Activated CD4-positive, alpha-beta T cell treated with anti-CD3 and anti-CD28 coated beads for 4 hours (primary cell): ENCODE results near the gene SYTL1.

Experiments used
- DNase-seq, 2 donors: peaks; one replicate each; pipeline ENCODE4 v3.0.0-alpha.2; 2020

The SYTL1 gene

DNA sequence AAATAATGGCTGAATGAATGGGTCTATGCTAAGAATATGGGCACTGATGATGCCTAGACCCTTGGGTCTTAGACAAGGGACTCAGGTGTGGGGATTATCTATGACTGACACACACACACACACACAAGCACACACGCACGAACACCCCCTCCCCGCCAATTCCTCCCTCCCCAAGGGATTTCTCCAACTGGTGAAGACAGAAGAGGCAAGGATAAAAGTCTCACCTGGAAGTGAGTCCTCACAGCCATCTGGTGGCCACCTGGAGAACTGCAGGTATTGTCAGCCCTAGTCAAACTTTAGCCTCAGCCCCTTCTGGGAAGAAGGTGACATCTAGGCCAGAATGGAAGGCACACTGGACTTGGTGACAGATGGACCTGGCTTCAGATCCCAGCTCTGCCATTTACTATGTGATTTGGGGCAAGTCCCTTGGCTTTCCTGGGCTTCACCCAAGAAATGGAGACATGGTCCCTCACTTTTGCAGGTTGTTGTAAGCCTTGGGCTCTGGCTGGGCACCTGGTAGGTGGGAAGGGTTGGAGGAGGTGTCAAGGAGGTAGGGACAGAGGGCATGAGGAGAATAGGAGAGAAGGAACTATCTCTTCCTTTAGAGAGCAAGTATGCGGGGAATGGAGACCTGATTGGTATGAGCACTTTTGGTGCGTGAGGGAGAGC, 46.6 kb downstream of the SYTL1 start:
- DNase-seq: peak; percentile 69 to 78

DNA sequence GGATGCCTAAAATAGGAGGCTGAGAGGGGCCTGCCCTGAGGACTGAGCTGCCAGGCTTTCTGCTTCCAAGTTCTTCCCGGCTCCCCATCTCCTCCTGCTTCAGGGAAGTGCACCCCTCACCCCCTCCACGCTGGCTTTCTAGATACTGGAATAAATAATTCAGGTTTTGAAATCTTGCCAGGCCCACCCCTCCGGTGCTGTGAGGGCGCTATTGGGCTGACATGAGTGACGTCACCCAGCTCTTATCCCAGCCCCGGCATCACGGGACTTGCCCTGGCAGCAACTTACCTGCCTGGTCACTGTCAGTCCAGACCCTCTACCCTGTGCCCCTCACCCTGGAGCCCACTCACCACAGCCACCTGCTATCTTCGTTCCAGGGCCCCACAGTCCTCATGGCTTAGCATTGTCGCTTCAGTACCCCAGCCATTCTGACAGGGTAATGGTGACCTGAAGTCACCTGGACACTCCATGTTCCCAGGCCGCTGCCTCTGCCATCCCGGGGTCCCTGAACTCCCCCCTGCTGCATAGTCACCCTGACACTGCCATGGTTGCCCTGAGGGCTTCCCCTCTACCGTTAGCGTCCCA, 49.8 kb downstream of the SYTL1 start:
- peak; percentile 21 to 37 for DNase-seq

DNA sequence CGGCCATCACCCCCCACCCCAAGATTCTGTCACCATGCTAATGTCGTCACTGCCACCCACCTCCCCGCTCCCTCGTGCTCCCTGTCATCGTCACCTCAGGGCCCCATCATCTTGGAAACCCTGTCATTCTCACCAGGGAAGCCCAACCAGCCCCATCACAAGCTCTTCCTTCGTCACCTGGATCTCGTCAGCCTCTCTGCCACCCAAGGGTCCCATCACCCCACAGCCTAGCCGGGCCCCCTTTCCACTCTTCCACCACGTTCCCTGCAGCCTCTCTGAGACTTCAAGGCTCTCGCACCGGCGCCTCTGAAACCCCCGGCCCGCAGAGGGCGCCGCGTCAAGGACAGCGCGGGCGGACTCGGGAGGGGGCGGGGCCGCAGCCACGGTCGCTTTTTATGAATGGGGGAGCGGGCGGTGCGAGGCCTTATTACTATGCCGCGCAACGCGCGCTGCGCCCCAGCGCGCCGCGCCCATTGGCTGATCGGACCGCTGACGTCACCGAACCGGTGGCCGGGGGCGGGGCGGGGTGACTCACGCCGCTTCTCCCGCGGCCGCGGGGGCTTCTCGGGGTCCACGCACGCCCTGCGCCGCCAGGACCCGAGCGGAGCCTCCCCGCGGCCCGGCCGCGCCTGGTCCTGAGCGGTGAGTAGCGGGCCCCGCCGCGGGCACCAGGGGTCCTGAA, 50.4 kb downstream of the SYTL1 start, which contains the start of gene GPR3:
TSS of gene GPR3 (plus strand) at position 527 of the 682 bp plus-strand sequence. CDS start 1,177 bp downstream, outside the sequence.
- DNase-seq: peak; percentile 93 to 94

DNA sequence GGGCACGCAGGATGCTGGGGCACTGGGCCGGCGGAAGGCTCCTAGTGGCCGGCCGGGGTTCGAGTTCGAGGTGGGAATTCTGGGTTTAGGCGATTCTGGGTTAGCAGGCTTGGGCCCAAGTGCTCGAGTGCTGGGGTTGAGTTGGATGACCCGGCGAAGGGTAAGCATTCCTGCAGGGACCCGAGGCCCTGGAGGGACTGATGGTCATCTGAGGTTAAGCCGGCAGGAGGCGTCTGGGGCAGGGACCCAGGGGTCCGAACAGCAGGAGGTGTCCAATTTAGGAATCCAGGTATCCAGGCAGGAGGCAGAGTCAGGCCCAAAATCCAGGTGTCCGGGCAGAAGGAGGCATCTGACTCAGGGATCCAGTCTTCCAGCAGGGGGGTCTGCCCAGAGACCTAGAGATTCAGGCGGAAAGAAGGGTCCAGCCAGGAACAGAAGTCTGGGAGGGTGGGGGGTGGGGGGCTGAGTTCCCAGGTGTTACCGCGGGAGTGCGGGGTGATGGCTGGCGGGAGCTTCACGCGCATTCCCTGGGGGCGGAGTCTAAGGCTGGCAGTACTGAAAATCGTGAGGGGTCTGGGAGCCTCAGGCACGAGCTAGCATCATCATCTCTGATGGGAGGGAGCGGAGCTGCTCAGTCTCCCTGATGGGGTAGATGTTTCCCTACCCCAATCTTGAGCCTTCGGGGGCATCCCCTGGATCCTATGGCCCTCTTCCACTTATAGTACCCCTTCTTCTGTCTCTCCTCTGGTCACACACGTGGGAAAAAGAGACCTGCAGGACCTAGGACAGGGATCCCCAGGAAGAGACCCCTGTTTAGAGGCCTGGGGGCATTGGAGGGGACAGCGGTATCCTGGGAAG, 51.2 kb downstream of the SYTL1 start:
- DNase-seq: peak in 1 of 2 donors; percentile 11

DNA sequence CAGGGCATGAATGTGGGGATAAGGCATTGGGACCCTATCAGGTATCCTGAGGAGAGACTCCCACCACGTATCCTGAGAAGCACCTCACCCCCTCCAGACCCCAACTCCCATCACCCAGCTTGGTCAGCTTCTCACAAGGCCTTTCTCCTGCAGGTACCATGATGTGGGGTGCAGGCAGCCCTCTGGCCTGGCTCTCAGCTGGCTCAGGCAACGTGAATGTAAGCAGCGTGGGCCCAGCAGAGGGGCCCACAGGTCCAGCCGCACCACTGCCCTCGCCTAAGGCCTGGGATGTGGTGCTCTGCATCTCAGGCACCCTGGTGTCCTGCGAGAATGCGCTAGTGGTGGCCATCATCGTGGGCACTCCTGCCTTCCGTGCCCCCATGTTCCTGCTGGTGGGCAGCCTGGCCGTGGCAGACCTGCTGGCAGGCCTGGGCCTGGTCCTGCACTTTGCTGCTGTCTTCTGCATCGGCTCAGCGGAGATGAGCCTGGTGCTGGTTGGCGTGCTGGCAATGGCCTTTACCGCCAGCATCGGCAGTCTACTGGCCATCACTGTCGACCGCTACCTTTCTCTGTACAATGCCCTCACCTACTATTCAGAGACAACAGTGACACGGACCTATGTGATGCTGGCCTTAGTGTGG, 51.9 kb downstream of the SYTL1 start:
- DNase-seq: no peak

DNA sequence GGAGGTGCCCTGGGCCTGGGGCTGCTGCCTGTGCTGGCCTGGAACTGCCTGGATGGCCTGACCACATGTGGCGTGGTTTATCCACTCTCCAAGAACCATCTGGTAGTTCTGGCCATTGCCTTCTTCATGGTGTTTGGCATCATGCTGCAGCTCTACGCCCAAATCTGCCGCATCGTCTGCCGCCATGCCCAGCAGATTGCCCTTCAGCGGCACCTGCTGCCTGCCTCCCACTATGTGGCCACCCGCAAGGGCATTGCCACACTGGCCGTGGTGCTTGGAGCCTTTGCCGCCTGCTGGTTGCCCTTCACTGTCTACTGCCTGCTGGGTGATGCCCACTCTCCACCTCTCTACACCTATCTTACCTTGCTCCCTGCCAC, 52.4 kb downstream of the SYTL1 start:
- no peak for DNase-seq

DNA sequence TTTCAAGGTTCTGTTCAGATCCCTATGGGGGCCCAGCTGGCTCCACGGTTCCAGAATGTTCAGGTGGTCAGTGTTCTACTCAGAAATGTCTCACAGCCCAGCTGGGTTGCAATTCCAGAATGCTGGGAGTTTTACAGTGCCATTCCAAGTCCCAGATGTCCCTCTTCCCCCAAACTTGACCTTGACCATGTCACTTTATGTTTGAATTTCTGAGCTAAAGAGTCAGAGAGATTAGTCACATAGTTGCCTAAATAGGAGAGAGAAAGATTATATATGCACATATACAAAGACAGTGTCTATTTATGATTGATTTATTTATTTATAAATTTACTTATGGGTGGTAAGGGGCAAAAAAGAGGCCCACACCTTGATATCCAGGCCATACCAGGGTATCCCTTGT, 53.1 kb downstream of the SYTL1 start:
- DNase-seq: no peak

DNA sequence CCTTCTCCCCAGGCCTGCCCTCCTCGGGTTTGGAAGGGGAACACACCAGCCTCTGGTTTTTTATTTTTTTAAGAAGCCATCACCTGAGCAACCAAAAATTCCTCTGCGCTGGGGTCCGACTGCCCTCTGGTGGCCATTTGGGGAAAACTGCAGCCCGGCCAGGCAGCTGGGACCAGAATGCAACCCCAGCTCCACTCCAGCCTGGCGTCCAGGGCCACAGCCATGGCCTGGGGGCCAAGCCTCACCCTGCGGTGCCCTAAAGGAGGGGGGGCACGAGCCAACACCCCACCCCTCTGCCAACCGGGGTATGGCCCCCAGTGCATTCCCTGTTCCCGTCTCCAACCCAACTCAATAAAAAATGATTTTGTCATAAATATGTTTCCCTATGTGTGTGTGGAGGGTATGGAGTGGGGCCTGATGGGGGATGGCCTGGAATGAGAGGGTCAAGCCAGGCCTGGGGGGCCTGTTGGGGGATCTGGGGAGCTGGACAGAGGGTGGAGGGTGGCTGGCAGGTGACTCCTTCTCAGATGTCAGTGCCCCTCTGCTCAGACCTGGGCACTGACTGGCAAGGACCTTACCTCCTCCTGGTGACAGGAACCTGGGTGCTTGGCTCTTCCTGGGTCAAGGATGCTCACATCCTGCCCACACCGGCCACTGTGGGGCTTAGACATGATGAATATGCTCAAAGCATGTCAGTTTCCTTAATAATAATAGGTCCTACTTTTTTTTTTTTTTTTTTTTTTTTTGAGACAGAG, 53.8 kb downstream of the SYTL1 start:
- DNase-seq: peak; percentile 73 to 80

DNA sequence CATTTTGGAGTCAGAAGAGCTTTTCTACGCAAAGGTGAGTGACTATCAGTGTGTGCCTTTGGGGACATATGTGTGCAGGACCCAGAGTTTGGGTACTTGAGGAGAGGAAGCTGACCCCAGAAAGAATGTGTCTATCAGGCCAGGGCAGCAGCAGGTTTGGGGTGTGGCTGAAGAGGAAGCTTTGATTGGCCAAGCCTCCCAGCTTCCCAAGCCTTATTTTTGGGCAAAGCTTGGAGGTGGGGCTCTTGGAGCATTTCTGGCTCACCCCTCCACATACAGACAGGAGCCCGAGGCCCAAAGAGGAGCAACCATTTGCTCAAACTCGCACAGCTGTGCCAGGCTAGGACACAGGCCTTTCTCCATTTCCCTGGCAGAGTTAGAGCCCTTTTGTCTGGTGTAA, 55.3 kb downstream of the SYTL1 start:
- DNase-seq: no peak

DNA sequence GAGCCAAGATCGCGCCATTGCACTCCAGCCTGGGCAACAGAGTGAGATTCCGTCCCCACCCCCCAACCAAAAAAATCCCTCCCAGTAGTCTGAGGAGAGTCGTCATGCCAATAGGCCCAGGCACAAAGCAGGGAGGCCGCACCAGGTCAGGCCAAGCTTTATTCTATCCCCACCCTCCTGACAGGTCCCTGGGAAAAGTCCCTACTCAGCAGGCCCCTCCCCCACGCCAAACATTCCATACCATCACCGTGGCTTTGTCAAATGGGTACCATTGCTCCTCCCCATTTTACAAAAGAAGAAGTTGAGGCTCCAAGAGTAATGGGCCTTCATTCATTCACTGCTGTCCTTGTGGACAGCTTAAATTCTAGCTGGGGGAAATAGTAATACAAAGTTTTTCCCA, 55.9 kb downstream of the SYTL1 start:
- no peak for DNase-seq

DNA sequence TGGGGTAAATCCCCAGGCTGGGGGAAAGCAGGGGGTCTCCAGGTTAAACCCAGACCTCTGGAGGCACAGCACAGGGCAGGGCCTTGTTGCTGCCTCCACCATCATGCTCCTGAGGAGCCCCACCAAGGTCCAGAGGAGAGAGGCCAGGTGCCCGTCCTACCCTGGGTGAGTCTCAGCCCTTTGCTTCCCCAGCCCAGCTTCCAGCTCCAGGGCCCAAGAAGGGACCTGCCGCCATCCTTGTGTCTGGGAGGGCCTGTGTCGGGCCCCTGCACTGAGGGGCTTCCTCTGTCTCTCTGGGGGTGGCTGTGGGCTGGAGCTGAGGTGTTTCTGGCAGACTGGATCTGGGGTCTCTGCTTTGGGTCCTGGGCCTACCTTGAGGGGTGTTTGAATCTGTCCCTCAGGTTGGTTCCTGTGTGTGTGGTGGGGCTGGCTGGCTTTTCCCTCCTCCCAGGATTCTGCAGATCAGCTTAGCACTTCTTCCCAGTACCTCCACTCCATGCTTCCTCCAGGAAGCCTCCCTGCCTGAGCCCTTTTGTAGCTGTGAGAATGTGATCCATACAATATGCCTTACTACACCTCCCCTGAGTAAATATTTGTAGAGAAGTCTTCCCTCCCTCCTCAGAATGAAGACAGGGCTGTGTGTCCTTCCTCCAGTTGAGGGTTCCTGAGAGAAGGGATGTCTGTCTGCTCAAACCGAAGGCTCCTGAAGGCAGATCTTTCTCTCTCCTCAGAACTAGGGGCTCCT, 56.8 kb downstream of the SYTL1 start:
- DNase-seq: no peak

DNA sequence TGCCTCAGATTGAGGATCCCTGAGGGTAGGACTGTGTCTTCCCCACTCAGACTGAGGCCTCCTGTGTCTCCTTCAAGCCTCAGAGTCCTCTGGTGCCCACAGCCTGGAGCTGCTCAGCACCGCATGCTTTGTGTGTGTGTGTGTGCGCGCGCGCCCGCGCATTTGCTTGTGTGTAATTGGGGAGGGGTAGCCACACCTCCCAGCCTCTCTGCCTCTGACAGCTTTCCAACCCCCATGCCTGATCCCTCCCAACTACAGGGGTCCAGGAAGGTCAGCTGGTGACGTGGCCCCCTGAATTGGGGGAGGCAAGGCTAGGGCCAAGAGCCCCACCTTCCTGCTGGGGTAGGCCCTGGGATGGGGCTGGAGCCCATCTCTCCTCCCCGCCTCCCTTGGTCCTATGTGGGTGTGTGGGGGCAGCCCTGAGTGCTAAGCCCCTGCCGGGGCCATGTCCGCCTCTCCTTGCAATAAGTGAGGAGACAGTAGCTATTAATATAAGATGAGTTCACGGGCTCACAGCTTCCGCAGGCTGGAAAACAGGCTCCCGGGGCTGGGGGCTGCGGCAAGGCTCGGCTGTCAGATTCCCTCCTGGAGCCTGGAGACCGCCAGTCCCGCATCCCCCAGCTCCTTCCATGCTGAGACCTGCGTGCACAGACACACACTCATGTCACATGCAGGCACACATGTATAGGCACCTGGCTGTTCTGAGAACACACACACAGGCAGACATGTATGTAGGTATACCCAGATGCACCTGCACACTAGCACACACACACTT, 57.6 kb downstream of the SYTL1 start:
- no peak for DNase-seq

DNA sequence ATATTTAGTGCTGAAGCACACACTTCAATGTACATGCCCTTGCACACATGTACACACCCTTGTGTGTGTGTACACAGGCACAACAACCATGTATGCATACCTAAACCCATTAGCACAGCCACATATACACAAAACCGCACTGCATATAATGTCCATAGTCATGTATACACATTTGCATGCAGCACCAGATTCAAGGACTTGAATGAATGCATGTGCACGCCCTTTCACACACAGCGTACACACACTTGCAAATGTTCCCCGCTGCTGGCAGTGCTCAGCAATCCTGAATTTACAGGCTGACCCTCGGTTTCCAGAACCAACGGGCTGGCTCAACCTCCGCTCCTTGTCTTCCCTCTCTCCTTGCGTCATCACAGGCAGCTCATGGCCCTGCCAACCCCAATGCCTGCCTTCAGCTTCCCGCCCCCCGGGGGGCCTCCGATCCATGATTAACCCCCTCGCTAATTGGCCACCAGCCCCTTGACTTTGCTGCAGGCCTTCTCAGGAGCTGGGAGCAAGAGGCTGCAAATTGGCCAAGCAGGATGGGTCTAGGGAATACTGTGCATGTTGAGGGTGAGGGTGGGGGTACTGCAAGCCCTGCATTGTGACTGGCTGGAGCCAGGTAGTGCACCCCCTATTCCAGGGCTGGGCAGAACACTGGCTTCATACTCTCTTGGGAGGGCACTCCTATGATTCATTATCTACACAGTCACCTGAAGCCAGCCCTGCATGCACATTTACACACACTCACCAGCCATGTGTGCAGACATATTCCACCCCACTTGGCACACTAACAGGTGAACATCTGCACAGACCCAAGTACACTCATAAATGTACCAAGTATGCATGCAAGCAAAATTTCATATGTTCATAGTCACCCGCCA, 58.5 kb downstream of the SYTL1 start:
- DNase-seq: no peak

DNA sequence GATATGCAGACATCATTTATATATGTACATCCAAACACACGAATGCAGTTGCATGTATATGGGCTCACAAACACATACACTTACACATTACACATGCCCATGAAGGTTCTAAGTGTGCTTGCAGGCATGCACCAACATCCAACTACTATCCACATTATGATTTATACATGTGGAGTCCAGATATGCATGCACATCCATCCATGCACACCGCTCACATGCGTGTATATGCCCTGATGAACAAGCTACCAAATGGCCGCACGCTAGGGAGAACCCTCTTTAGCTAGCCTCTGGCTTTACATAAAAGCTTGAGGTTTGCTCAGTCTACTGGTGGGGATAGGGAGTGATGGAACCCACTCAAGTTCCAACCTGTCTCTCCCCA, 59.1 kb downstream of the SYTL1 start:
- DNase-seq: no peak

DNA sequence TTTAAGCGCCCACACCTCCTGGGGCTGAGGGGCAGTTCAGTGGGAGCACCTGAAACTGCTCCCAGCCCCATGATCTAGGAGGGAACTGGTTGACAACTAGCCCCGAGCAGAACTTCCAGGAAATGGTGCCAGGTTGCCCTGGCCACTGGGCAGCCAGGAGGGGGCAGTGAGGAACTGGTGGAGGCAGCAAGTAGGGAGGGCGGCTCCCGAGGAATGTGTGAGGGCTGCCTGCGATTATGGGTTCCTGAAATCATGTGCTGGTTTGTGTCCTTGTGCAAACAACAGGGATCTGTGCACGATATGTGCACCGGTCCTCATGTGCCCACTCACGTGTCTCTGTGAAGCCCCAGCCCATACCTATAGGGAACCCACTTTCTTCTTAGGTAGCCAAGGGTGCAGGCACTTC, 60.5 kb downstream of the SYTL1 start:
- DNase-seq: no peak

DNA sequence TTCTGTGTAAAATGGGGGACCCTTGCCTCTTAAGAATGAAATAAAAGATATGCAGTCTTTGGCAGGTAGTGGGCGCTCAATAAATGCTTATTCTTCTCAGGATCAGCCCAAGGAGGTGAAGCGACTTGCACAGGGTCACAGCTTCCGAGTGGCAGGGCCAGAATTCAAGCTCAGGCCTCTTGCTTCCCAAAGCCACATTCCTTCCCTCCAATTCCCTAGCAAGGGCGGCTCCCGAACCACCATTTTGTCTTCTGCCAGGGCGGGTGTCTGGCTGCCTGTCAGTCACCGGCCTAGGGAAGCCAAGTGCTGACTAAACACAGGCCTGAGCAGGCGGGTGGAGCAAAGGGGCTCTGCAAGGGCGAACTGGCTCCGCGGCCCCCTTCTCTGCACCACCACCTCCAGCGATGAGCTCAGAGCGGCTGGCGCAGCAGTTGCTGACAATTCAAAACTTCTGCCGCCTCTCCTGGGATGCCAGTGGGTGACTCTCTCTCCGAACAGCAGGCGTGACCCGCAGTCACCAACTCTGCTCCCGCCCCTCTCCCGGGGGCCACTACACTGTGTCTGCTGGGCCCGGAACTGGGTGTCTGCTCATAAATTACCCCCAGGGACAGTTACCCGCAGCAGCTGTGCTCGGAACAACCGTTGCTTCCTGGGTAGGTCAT, 61.4 kb downstream of the SYTL1 start:
- DNase-seq: no peak
